Measurements from ENCODE around the gene KRTAP5-6. TPM values are rescaled to one million over a fixed set of nuclear protein-coding genes. Genes with fewer than 3 reads are reported as not detected.
"Not testable (repeated sequence)": the region's sequence is repeated elsewhere in the genome, so short reads cannot be mapped to it uniquely, and the experiment has no call there.

KRTAP5-6 gene
- total RNA-seq, 1 experiment from 2014 or later, result not detected

DNA sequence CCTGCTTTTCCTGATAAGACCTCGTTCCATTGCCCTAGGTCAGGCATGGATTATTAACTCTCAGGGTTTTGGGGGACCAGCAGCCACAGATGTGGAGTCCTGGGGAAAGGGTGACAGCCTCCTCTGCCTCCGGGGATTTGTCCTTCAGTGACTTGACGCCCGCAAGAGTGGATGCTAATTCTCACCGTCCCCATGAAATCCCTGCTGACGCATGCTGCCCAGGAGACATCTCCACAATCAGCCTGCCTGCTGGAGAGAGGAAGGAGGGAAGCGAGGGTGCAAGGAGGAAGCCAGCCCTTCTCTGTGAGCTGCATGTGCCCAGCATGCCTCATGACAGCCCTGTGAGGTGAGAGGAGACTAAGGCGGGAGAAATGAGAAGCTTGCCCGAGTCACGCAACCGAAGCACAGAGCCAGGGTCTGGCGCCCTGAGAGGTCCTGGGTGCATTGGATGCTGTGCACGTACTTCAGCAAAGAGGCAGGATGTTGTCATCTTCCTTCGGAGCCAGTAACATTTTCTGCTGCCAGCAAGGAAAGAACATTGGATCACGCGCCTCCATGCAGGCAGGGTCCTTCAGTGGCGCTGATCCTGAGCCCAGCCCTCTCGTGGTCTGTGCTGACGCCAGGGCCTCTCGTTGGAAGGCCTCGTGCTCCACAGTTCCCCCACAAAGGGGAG is 27.3 kb upstream of the KRTAP5-6 start:
- RAD21 ChIA-PET (ENCODE audit: low non-redundant PET in 1 of 2, low total read pairs in 2 of 2, uncharacterized antibody in 2 of 2, unreplicated experiment in 2 of 2), result no interaction called here

DNA sequence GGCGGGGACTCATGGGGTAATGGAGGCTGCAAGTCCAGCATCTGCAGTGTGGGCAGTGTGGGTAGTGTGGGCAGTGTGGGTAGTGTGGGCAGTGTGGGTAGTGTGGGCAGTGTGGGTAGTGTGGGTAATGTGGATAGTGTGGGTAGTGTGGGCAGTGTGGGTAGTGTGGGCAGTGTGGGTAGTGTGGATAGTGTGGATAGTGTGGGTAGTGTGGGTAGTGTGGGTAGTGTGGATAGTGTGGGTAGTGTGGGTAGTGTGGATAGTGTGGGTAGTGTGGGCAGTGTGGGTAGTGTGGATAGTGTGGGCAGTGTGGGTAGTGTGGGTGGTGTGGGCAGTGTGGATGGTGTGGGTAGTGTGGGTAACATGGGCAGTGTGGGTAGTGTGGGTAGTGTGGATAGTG is 26.5 kb upstream of the KRTAP5-6 start:
- H3K4me1 ChIP-seq (ENCODE audit: control insufficient read depth in 1 of 2, insufficient read depth in 2 of 2, low read length in 2 of 2); H3K4me3 ChIP-seq (replicated peaks in 1 of 2; ENCODE audit: low read depth in 1 of 2, low read length in 2 of 2); DNase-seq (ENCODE audit: low read depth, low spot score); H3K79me2 ChIP-seq (ENCODE audit: insufficient read depth, low read length); BruUV-seq (replicated peaks); H3K36me3 ChIP-seq (ENCODE audit: control insufficient read depth in 1 of 2, insufficient read depth in 2 of 2, low read length in 2 of 2); intact Hi-C loops (cut with micrococcal nuclease); H3K9me2 ChIP-seq (ENCODE audit: insufficient read depth); ATAC-seq; H3K9ac ChIP-seq (ENCODE audit: low read length); RAD21 ChIA-PET (ENCODE audit: low non-redundant PET in 1 of 2, low total read pairs in 2 of 2, uncharacterized antibody in 2 of 2, unreplicated experiment in 2 of 2); H3K9me3 ChIP-seq (ENCODE audit: control insufficient read depth in 1 of 2, insufficient read depth in 1 of 2, low read depth in 1 of 2, low read length in 2 of 2); POLR2A ChIA-PET; H3K4me2 ChIP-seq (ENCODE audit: low read length); H2AFZ ChIP-seq (ENCODE audit: low read depth, low read length, poor library complexity, severe bottlenecking); H3K27ac ChIP-seq (ENCODE audit: low read depth, low read length); H4K20me1 ChIP-seq (ENCODE audit: insufficient read depth); CTCF ChIA-PET: not testable (repeated sequence)
- H3K27me3 ChIP-seq (ENCODE audit: insufficient read depth, low read length), result peaks cover 42% of the 10 kb centered on the region; the same call in 1 of the 2 replicates

More for the DNA sequence above, 27.3 kb upstream of the KRTAP5-6 start:
- Histone ChIP-seq H3K4me1 (ENCODE audit: control insufficient read depth in 1 of 2, insufficient read depth in 2 of 2, low read length in 2 of 2) (no peaks in the 10 kb centered on the region), H3K79me2 (ENCODE audit: insufficient read depth, low read length) (no peaks in the 10 kb centered on the region), H3K27me3 (ENCODE audit: insufficient read depth, low read length) (peaks cover 34% of the 10 kb centered on the region; the same call in 1 of the 2 replicates), H4K20me1 (ENCODE audit: insufficient read depth) (no peaks in the 10 kb centered on the region), H3K9me2 (ENCODE audit: insufficient read depth) (no peaks in the 10 kb centered on the region), H2AFZ (ENCODE audit: low read depth, low read length, poor library complexity, severe bottlenecking) (no peak overlapping the region), H3K4me2 (ENCODE audit: low read length) (no peak overlapping the region), H3K4me3 (replicated peaks in 1 of 2; ENCODE audit: low read depth in 1 of 2, low read length in 2 of 2) (no peak overlapping the region), H3K27ac (ENCODE audit: low read depth, low read length) (no peak overlapping the region), H3K9me3 (ENCODE audit: control insufficient read depth in 1 of 2, insufficient read depth in 1 of 2, low read depth in 1 of 2, low read length in 2 of 2) (no peaks in the 10 kb centered on the region), H3K9ac (ENCODE audit: low read length) (no peak overlapping the region), H3K36me3 (ENCODE audit: control insufficient read depth in 1 of 2, insufficient read depth in 2 of 2, low read length in 2 of 2) (no peaks in the 10 kb centered on the region)
- ATAC-seq (no peak), DNase-seq (ENCODE audit: low read depth, low spot score) (no peak)
- no TSS peak for BruUV-seq (replicated peaks)
- ChIA-PET POLR2A (no interaction called here), CTCF (no interaction called here)
- intact Hi-C loops (cut with micrococcal nuclease), result no loop called here
- no peak for TF ChIP-seq YY1 (IDR thresholded peaks at IDR 0.05; ENCODE audit: extremely low read depth, insufficient replicate concordance, low read depth, low read length)
- no peak for TF ChIP-seq ZFX (IDR thresholded peaks at IDR 0.05)
- TF ChIP-seq, protein P1, sequence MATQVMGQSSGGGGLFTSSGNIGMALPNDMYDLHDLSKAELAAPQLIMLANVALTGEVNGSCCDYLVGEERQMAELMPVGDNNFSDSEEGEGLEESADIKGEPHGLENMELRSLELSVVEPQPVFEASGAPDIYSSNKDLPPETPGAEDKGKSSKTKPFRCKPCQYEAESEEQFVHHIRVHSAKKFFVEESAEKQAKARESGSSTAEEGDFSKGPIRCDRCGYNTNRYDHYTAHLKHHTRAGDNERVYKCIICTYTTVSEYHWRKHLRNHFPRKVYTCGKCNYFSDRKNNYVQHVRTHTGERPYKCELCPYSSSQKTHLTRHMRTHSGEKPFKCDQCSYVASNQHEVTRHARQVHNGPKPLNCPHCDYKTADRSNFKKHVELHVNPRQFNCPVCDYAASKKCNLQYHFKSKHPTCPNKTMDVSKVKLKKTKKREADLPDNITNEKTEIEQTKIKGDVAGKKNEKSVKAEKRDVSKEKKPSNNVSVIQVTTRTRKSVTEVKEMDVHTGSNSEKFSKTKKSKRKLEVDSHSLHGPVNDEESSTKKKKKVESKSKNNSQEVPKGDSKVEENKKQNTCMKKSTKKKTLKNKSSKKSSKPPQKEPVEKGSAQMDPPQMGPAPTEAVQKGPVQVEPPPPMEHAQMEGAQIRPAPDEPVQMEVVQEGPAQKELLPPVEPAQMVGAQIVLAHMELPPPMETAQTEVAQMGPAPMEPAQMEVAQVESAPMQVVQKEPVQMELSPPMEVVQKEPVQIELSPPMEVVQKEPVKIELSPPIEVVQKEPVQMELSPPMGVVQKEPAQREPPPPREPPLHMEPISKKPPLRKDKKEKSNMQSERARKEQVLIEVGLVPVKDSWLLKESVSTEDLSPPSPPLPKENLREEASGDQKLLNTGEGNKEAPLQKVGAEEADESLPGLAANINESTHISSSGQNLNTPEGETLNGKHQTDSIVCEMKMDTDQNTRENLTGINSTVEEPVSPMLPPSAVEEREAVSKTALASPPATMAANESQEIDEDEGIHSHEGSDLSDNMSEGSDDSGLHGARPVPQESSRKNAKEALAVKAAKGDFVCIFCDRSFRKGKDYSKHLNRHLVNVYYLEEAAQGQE (IDR thresholded peaks at IDR 0.05; ENCODE audit: low read depth), result no peak
- no peak for TF ChIP-seq CBX3 (IDR thresholded peaks at IDR 0.05; ENCODE audit: low read depth)
- TF ChIP-seq ZNF274 (IDR thresholded peaks at IDR 0.05; ENCODE audit: low read depth, low read length), result no peak
- no peak for TF ChIP-seq POLR2A (IDR thresholded peaks at IDR 0.05; ENCODE audit: borderline replicate concordance, extremely low read depth, insufficient read depth, insufficient read length)
- TF ChIP-seq TCF7L2 (IDR thresholded peaks at IDR 0.05; ENCODE audit: borderline replicate concordance, extremely low read depth, insufficient read depth, insufficient read length), result no peak
- TF ChIP-seq FOSL1 (IDR thresholded peaks at IDR 0.05; ENCODE audit: low read depth), result no peak
- TF ChIP-seq SIN3A (IDR thresholded peaks at IDR 0.05; ENCODE audit: low read depth), result no peak
- no peak for TF ChIP-seq CEBPB (IDR thresholded peaks at IDR 0.05; ENCODE audit: low read depth)
- no peak for TF ChIP-seq JUND (IDR thresholded peaks at IDR 0.05)
- no peak for TF ChIP-seq EZH2 (IDR thresholded peaks at IDR 0.05)
- TF ChIP-seq SP1 (IDR thresholded peaks at IDR 0.05; ENCODE audit: low read depth), result no peak
- TF ChIP-seq EGR1 (IDR thresholded peaks at IDR 0.05; ENCODE audit: low read depth), result no peak
- no peak for TF ChIP-seq POLR2AphosphoS5 (IDR thresholded peaks at IDR 0.05; ENCODE audit: low read depth, low read length)
- TF ChIP-seq, protein P2, sequence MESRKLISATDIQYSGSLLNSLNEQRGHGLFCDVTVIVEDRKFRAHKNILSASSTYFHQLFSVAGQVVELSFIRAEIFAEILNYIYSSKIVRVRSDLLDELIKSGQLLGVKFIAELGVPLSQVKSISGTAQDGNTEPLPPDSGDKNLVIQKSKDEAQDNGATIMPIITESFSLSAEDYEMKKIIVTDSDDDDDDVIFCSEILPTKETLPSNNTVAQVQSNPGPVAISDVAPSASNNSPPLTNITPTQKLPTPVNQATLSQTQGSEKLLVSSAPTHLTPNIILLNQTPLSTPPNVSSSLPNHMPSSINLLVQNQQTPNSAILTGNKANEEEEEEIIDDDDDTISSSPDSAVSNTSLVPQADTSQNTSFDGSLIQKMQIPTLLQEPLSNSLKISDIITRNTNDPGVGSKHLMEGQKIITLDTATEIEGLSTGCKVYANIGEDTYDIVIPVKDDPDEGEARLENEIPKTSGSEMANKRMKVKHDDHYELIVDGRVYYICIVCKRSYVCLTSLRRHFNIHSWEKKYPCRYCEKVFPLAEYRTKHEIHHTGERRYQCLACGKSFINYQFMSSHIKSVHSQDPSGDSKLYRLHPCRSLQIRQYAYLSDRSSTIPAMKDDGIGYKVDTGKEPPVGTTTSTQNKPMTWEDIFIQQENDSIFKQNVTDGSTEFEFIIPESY (IDR thresholded peaks at IDR 0.05; ENCODE audit: extremely low read depth, insufficient replicate concordance, low read length), result no peak
